H1 (cell line): ENCODE measurements around the gene EML4. TPM values are rescaled to one million over a fixed set of nuclear protein-coding genes. Genes with fewer than 3 reads are reported as not detected.

ENCODE experiments used
- CBX5 ChIP-seq: fragments of 300-800, 300-1000 bp; sonication (generic); IDR thresholded peaks from 2 replicates; pipeline ENCODE4 v1.7.1; 2016; ENCODE audit warnings: antibody characterized with exemption, low read length, low read depth
- CHD7 ChIP-seq: fragments of 300-600 bp; sonication (generic); IDR thresholded peaks from 2 replicates; pipeline ENCODE4 v1.7.1; 2012; ENCODE audit warnings: low read length, moderate library complexity, mild to moderate bottlenecking, inconsistent platforms; ENCODE audit not compliant: insufficient replicate concordance
- polyA plus RNA-seq, 7 experiments: library from polyadenylated mRNA; depleted of rRNA in 3 of 7; stranded (reverse) in 5 of 7; unstranded in 2 of 7; fragments of >200 nt in 5 of 7; fragments of 200-250 nt in 2 of 7; gene quantifications; 1 replicate in 5 of 7; 2 replicates in 1 of 7; 4 replicates in 1 of 7; pipeline versions ENCODE4 v1.2.1 to v1.2.3, GENCODE V29; 2011 to 2013; ENCODE audit warnings: missing spikeins in 2 of 7, mixed read lengths in 2 of 7
- total RNA-seq: library from RNA; stranded (reverse); fragmentation: NEBNext Ultra II Directional; extraction: Animal tissue kit (Norgen Biotek cat#: 25700); gene quantifications from 2 replicates; pipeline ENCODE4 v1.2.1, GENCODE V29; 2021

Gene EML4
- total and polyA plus RNA-seq, 2 of the 8 experiments (the other 6 are each of a cell fraction or from before 2014, with no cell fraction given): 50.1 to 104 TPM

- TF ChIP-seq CHD7 (no peak), CBX5 (no peak)
These were observed 147.8 kb downstream of the EML4 start (continued) for GRCh38 chr2:42316910-42317309.
